ENCODE measurements around the gene APOA4.

- no peak for TF ChIP-seq CTCF (IDR thresholded peaks at IDR 0.05; ENCODE audit: insufficient read depth, low read length, poor library complexity, severe bottlenecking)
- no peak for TF ChIP-seq EZH2phosphoT487 (conservative IDR thresholded peaks at IDR 0.05; ENCODE audit: low read length)
These were observed at the start of gene APOA4 for GRCh38 chr11:116823031-116823843.
